SU-DHL-6 (cell line): ENCODE results near the gene DCLK1.

Experiments
- H2AFZ ChIP-seq: fragments of 200-600 bp; sonication (generic); 2 replicates; pipeline ENCODE4 v1.6.1; 2014; ENCODE audit warnings: low read depth, mild to moderate bottlenecking, moderate library complexity, mixed read lengths, antibody characterized with exemption, low read length; ENCODE audit not compliant: severe bottlenecking
- H3F3A ChIP-seq: fragments of 200-600 bp; shearing (Covaris generic); 2 replicates; pipeline ENCODE4 v1.6.0; 2016; ENCODE audit warnings: antibody characterized with exemption, mild to moderate bottlenecking; ENCODE audit not compliant: insufficient read depth
- H3K27ac ChIP-seq: fragments of 200-600 bp; sonication (generic); 2 replicates; pipeline ENCODE4 v1.5.1; 2016; ENCODE audit warnings: low read depth, mild to moderate bottlenecking, low read length, moderate library complexity, mixed read lengths
- H3K27me3 ChIP-seq: fragments of 200-600 bp; sonication (generic), shearing (Covaris generic); 2 replicates; pipeline ENCODE4 v1.6.0; 2014; ENCODE audit warnings: mild to moderate bottlenecking, low read length
- H3K36me3 ChIP-seq: fragments of 200-600 bp; sonication (generic); 2 replicates; pipeline ENCODE4 v1.6.1; 2014; ENCODE audit warnings: mild to moderate bottlenecking, low read length, mixed read lengths
- H3K4me2 ChIP-seq: fragments of 300-600, 200-600 bp; shearing (Covaris generic), sonication (generic); 2 replicates; pipeline ENCODE4 v1.6.0; 2014; ENCODE audit warnings: low read length, low read depth, mild to moderate bottlenecking; ENCODE audit not compliant: poor library complexity, severe bottlenecking
- H3K4me3 ChIP-seq: fragments of 200-600 bp; sonication (generic); 2 replicates; pipeline ENCODE4 v1.5.1; 2014; ENCODE audit warnings: antibody characterized with exemption, low read length, mild to moderate bottlenecking, mixed read lengths; ENCODE audit not compliant: insufficient read depth, poor library complexity, severe bottlenecking
- H3K79me2 ChIP-seq: fragments of 200-600 bp; sonication (generic); 2 replicates; pipeline ENCODE4 v1.6.1; 2014; ENCODE audit warnings: mild to moderate bottlenecking, low read length, moderate library complexity; ENCODE audit not compliant: insufficient read depth
- H3K9ac ChIP-seq: fragments of 200-600 bp; sonication (generic); 2 replicates; pipeline ENCODE4 v1.7.0; 2014; ENCODE audit warnings: mild to moderate bottlenecking, low read length
- H3K9me2 ChIP-seq: fragments of 200-600 bp; sonication (generic); replicated peaks from 2 replicates; pipeline ENCODE4 v1.6.1; 2014; ENCODE audit warnings: low read length; ENCODE audit not compliant: insufficient read depth
- H3K9me3 ChIP-seq: fragments of 200-600 bp; sonication (generic); 2 replicates; pipeline ENCODE4 v1.6.1; 2014; ENCODE audit warnings: low read length, mixed read lengths; ENCODE audit not compliant: insufficient read depth
- H4K20me1 ChIP-seq: fragments of 200-600 bp; sonication (generic); 2 replicates; pipeline ENCODE4 v1.6.1; 2014; ENCODE audit warnings: low read depth, mild to moderate bottlenecking, antibody characterized with exemption, low read length, moderate library complexity, mixed read lengths
- CTCF ChIP-seq: fragments of 200-600 bp; sonication (generic); IDR thresholded peaks from one replicate; pipeline ENCODE4 v1.5.1; 2017; ENCODE audit warnings: antibody characterized with exemption, mild to moderate bottlenecking, low read length, moderate library complexity; ENCODE audit not compliant: insufficient read depth, poor library complexity, severe bottlenecking
- EZH2phosphoT487 ChIP-seq: fragments of 200-600 bp; sonication (generic), shearing (Covaris generic); conservative IDR thresholded peaks from 2 replicates; pipeline ENCODE4 v1.6.1; 2018; ENCODE audit warnings: mild to moderate bottlenecking, antibody characterized with exemption, low read length, moderate library complexity, mixed read lengths

The DCLK1 gene

DNA sequence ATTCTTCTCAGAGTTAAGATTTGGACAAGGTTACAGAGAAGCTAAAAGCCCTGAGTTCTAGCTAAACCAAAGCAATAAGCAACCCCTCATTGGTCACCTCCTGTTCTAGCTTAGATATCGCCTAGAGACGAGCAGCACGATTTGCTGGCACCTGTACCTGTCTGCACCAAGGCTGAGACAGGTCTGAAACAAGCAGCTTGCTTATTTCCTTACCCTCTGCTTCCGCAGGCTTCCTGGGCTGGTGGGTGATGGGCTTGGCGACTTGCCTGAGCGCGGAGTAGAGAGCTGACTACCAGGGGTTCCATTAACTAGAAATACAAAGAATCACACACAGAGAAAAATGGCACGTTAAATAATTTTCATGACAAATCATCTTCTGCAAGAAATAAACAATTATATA is 276.9 kb downstream of the DCLK1 start:
- Histone ChIP-seq H3K9ac (no peak overlapping the region), H3K9me3 (no peaks in the 10 kb centered on the region), H3K4me2 (no peak overlapping the region), H3F3A (no peaks in the 10 kb centered on the region), H3K27me3 (no peaks in the 10 kb centered on the region), H4K20me1 (no peaks in the 10 kb centered on the region), H3K27ac (no peak overlapping the region), H2AFZ (no peak overlapping the region), H3K36me3 (no peaks in the 10 kb centered on the region), H3K79me2 (no peaks in the 10 kb centered on the region), H3K9me2 (no peaks in the 10 kb centered on the region), H3K4me3 (no peak overlapping the region)
- TF ChIP-seq EZH2phosphoT487 (no peak), CTCF (no peak)

- Histone ChIP-seq H3K4me3 (no peak overlapping the region), H3K9me2 (no peaks in the 10 kb centered on the region), H3K9ac (no peak overlapping the region), H3K27ac (no peak overlapping the region), H3K36me3 (no peaks in the 10 kb centered on the region), H3K79me2 (no peaks in the 10 kb centered on the region), H3K27me3 (no peaks in the 10 kb centered on the region), H4K20me1 (no peaks in the 10 kb centered on the region), H2AFZ (no peak overlapping the region), H3K4me2 (no peak overlapping the region), H3F3A (no peaks in the 10 kb centered on the region), H3K9me3 (no peaks in the 10 kb centered on the region)
- TF ChIP-seq CTCF (no peak), EZH2phosphoT487 (no peak)
These were observed 279.3 kb downstream of the DCLK1 start for GRCh38 chr13:35851881-35852280.

- Histone ChIP-seq H3K4me3 (no peak overlapping the region), H3F3A (no peaks in the 10 kb centered on the region), H4K20me1 (no peaks in the 10 kb centered on the region), H3K36me3 (no peaks in the 10 kb centered on the region), H3K9me2 (no peaks in the 10 kb centered on the region), H3K9me3 (no peaks in the 10 kb centered on the region), H3K4me2 (no peak overlapping the region), H3K79me2 (no peaks in the 10 kb centered on the region), H3K27me3 (no peaks in the 10 kb centered on the region), H2AFZ (no peak overlapping the region), H3K9ac (no peak overlapping the region), H3K27ac (no peak overlapping the region)
- TF ChIP-seq EZH2phosphoT487 (no peak), CTCF (no peak)
These were observed 279.8 kb downstream of the DCLK1 start for GRCh38 chr13:35851356-35851755.

- Histone ChIP-seq H3F3A (no peaks in the 10 kb centered on the region), H3K36me3 (no peaks in the 10 kb centered on the region), H4K20me1 (no peaks in the 10 kb centered on the region), H3K27ac (no peak overlapping the region), H3K4me2 (no peak overlapping the region), H3K4me3 (no peak overlapping the region), H3K9me2 (no peaks in the 10 kb centered on the region), H3K9me3 (no peaks in the 10 kb centered on the region), H3K79me2 (no peaks in the 10 kb centered on the region), H3K27me3 (no peaks in the 10 kb centered on the region), H3K9ac (no peak overlapping the region), H2AFZ (no peak overlapping the region)
- TF ChIP-seq EZH2phosphoT487 (no peak), CTCF (no peak)
These were observed 280.6 kb downstream of the DCLK1 start for GRCh38 chr13:35850569-35850968.
